Neutrophil (primary cell): Measurements from ENCODE around the gene TRAPPC12.

Experiments used
- H3K27ac ChIP-seq: fragments of 200-600 bp; sonication (generic); 2 replicates; pipeline ENCODE4 v1.5.1; 2016; ENCODE audit warnings: mild to moderate bottlenecking, moderate library complexity
- H3K27me3 ChIP-seq: fragments of 200-600 bp; sonication (generic); 2 replicates; pipeline ENCODE4 v1.6.0; 2016; ENCODE audit warnings: mild to moderate bottlenecking
- H3K36me3 ChIP-seq: fragments of 200-600 bp; sonication (generic); 2 replicates; pipeline ENCODE4 v1.5.1; 2017
- H3K4me1 ChIP-seq, 2 experiments: fragments of 200-600 bp in 1 of 2; sonication (generic) in 1 of 2; 1 replicate in 1 of 2; 2 replicates in 1 of 2; pipeline versions ENCODE4 v1.5.1 to v1.6.1; 2013 to 2016; ENCODE audit warnings: low read depth in 1 of 2, low read length in 1 of 2, mild to moderate bottlenecking in 1 of 2, moderate library complexity in 1 of 2; ENCODE audit not compliant: control insufficient read depth in 1 of 2, insufficient read depth in 1 of 2
- H3K4me3 ChIP-seq, 2 experiments: fragments of 200-600 bp in 1 of 2; sonication (generic) in 1 of 2; 1 replicate in 1 of 2; 2 replicates in 1 of 2; pipeline ENCODE4 v1.5.1; 2013 to 2016; ENCODE audit warnings: low read depth in 1 of 2, low read length in 1 of 2, mild to moderate bottlenecking in 1 of 2, moderate library complexity in 1 of 2
- H3K9me3 ChIP-seq: fragments of 200-600 bp; sonication (generic); 2 replicates; pipeline ENCODE4 v1.5.1; 2016
- CTCF ChIP-seq: fragments of 200-600 bp; sonication (generic); IDR thresholded peaks from 2 replicates; pipeline ENCODE4 v1.5.1; 2016; ENCODE audit warnings: antibody characterized with exemption

The TRAPPC12 gene

GRCh38 chr2:3441465-3441864 lies 62.0 kb downstream of the TRAPPC12 start:
- no peak overlapping the region for H3K4me3 ChIP-seq
- no peak overlapping the region for H3K27ac ChIP-seq
- no peaks in the 10 kb centered on the region for H3K4me1 ChIP-seq
- no peaks in the 10 kb centered on the region for H3K27me3 ChIP-seq
- H3K9me3 ChIP-seq, result no peaks in the 10 kb centered on the region
- TF ChIP-seq CTCF, result no peak
- peaks cover 38% of the 10 kb centered on the region for H3K36me3 ChIP-seq

GRCh38 chr2:3442185-3442584 lies 62.7 kb downstream of the TRAPPC12 start:
- H3K4me3 ChIP-seq, result no peak overlapping the region
- no peak for TF ChIP-seq CTCF
- no peak overlapping the region for H3K27ac ChIP-seq
- H3K36me3 ChIP-seq, result peaks cover 43% of the 10 kb centered on the region
- no peaks in the 10 kb centered on the region for H3K27me3 ChIP-seq
- H3K4me1 ChIP-seq, result no peaks in the 10 kb centered on the region
- H3K9me3 ChIP-seq, result no peaks in the 10 kb centered on the region

- no peak for TF ChIP-seq CTCF
These were observed 63.6 kb downstream of the TRAPPC12 start for GRCh38 chr2:3443083-3443482.

GRCh38 chr2:3443506-3444084 lies 64.1 kb downstream of the TRAPPC12 start:
- no peak for TF ChIP-seq CTCF
- Histone ChIP-seq H3K27ac (no peak overlapping the region), H3K4me1 (no peaks in the 10 kb centered on the region), H3K9me3 (no peaks in the 10 kb centered on the region), H3K27me3 (no peaks in the 10 kb centered on the region), H3K4me3 (no peak overlapping the region), H3K36me3 (peaks cover 57% of the 10 kb centered on the region)

More at GRCh38 chr2:3443083-3443482, 63.6 kb downstream of the TRAPPC12 start:
- Histone ChIP-seq H3K27ac (no peak overlapping the region), H3K4me1 (no peaks in the 10 kb centered on the region), H3K4me3 (no peak overlapping the region), H3K27me3 (no peaks in the 10 kb centered on the region), H3K9me3 (no peaks in the 10 kb centered on the region), H3K36me3 (peaks cover 52% of the 10 kb centered on the region)

GRCh38 chr2:3445891-3446290 lies 66.4 kb downstream of the TRAPPC12 start:
- no peak for TF ChIP-seq CTCF
- Histone ChIP-seq H3K36me3 (peaks cover 80% of the 10 kb centered on the region), H3K4me1 (no peaks in the 10 kb centered on the region), H3K9me3 (no peaks in the 10 kb centered on the region), H3K27ac (no peak overlapping the region), H3K27me3 (no peaks in the 10 kb centered on the region), H3K4me3 (no peak overlapping the region)
